Fibroblast of skin of abdomen (primary cell): Measurements from ENCODE around the gene CDRT4. TPM values are rescaled to one million over a fixed set of nuclear protein-coding genes. Genes with fewer than 3 reads are reported as not detected.
"Not testable (repeated sequence)": the region's sequence is repeated elsewhere in the genome, so short reads cannot be mapped to it uniquely, and the experiment has no call there.

Experiments used
- DNase-seq: peaks from one replicate; pipeline ENCODE4 v3.0.0-alpha.2; 2013
- polyA plus RNA-seq, 2 experiments: library from polyadenylated mRNA; unstranded; fragments of 120-200 nt; gene quantifications; one replicate each; pipeline ENCODE4 v1.2.1, GENCODE V29; 2013; ENCODE audit not compliant: insufficient read length in 2 of 2

CDRT4 gene
- polyA plus RNA-seq (2013, experiment 1 of 2; ENCODE audit: insufficient read length), result 0.68 TPM
- 1.4 TPM for polyA plus RNA-seq (2013, experiment 2 of 2; ENCODE audit: insufficient read length)

GRCh38 chr17:15467592-15467991 lies at the start of gene CDRT4:
CDRT4 (minus strand) TSS chr17:15467621; CDS start chr17:15440238, 27,383 bp downstream.
- DNase-seq, result no peak

- peak; percentile 17 for DNase-seq
These were observed 48.7 kb upstream of the CDRT4 start for GRCh38 chr17:15516150-15516549.

- DNase-seq, result no peak
These were observed 47.0 kb upstream of the CDRT4 start for GRCh38 chr17:15514469-15514868.

DNA sequence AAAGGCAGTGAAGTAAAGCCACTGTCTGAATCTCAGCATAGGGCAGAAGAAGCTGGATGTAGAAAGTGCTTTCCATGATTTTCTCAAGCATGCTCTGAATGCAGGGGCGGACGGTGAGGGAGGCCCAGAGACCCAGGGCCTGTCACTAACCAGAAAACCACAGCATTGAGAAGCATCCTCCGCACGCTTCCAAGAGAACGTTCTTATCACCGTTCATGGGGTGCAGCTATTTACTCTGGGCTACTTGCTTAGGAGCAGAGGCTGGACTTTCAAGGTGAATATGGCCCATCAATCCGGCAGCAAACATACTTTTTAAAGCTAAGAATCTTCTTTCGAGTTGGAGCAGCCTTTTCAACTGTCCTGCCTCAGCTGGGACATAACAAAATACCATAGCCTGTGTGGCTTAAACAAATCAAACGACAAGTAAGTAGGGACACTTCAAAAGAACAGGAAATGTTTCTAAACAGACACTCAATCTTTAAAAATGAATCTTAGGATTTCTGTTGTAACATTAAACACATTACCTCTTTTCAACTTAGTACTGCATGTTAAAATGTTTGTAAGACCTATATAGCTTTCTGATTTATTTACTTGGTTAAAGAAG lies 46.5 kb upstream of the CDRT4 start:
- no peak for DNase-seq

DNA sequence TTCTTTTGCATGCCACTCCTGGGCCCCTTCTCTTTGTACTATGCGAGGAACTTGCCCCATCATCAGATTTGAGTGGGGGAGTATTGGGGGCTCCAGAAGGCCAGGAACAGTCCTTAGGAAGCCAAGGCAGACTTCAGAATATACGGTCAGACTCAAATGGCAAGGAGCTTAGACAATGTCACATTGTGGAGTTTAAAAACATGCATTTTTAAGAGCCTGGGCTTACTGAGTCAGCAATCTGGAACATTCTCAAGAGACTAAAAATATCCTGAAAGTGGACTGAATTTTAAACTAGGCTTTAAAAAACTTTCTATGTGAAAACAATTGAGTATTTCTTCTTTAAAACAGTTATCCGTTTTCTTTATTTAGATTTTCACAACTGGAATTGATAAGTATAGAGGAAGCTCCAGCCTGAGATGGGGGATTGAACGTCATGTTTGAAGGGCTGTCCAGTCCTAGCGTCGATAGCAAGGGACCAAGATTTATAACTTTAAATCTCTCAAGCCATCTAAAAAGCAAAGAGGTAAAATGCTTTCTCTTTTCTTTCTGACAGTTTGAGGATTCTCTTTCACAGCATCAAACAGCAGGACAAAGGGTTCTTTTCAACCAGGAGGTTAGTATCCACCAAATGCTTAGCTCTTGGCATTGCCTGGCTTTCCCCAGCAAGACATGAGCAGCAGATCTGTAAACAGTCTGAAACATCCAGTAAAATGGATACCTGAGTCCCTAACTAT lies 45.8 kb upstream of the CDRT4 start:
- DNase-seq, result peak; percentile 38

DNA sequence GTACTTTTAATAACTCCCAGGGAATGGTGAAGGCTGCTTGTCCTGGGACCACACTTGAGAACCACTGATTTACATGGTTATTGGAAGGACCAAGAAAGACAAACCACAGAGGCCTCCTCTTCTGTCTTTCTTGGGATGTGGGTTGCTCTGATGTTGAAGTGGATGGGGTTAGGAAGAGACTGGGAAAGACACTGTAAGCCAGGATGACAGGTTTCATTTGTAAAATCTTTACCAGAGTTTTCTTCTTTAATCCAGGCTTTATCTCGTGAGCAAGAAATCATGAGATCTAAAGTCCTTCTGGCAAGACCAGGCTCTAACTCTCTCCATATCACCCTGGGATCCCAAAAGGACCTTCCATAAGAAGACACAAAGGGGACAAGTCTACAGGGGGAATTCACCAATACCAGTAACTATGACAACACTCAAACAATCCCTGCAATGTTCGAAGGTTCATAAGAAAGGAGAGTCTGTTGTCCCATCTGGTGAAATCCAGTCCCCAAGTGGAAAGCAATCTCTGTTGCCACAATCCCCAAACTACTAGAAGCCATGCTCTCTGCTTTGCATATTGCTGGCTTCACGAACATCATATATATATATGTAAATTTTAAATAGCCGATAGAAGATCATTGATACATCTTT lies 44.8 kb upstream of the CDRT4 start:
- no peak for DNase-seq

DNA sequence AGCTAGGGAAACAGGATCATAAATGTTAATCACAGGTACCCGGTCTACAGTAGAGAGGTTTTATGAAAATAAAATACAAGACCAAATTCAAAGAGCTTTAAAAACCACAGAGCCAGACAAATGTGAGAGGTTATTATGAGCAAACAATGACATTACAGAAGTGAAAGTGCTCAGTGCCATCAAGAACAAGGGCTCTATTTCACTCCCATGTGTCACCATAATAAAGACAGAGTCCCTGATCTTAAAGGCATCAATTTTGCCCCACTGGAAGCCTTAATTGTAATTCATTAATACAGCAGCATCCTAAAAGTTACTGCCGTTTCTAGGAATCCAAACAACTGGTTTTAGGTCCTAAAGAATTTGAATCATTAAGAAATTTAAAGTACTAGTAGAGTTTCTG lies 43.7 kb upstream of the CDRT4 start:
- DNase-seq, result no peak

- peak; percentile 75 for DNase-seq
These were observed 42.9 kb upstream of the CDRT4 start for GRCh38 chr17:15510361-15510760.

GRCh38 chr17:15509095-15509494 lies 41.7 kb upstream of the CDRT4 start:
- DNase-seq, result no peak

- no peak for DNase-seq
These were observed 41.0 kb upstream of the CDRT4 start for GRCh38 chr17:15508466-15508865.

GRCh38 chr17:15507896-15508295 lies 40.5 kb upstream of the CDRT4 start:
- DNase-seq, result no peak

DNA sequence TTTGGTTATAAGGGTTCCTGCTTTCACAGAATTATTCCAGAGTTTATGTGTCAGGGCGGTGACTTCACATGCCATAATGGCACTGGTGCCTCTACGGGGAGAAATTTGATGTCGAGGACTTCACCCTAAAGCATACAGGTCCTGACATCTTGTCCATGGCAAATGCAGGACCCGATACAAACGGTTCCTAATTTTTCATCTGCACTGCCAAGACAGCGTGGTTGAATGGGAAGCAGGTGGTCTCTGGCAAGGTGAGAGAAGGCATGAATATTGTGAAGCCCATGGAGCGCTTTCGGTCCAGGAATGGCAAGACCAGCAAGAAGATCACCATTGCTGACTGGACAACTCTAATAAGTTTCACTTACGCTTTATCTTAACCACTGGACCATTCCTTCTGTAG lies 39.6 kb upstream of the CDRT4 start:
- no peak for DNase-seq

GRCh38 chr17:15505708-15506107 lies 38.3 kb upstream of the CDRT4 start:
- not testable (repeated sequence) for DNase-seq

DNA sequence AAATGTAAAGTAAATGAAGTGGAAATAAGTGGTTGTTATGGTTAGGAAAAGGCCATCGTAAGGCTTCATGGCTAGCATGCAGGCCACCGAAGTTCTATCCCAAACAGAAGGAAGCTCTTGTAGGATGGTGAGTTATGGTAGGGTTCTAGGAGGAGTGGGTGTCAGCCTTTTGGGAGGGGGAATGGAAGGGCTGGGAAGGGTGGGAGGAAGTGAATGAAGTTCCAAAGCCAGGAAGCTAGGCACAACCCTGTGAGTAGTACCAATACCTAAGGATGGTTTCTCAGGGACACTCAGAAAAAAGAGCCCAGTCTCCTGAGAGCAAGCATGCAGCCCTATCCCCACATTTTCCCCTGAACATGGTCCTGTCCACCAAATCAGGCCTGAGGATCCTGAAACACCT lies 36.3 kb upstream of the CDRT4 start:
- no peak for DNase-seq

GRCh38 chr17:15502369-15503112 lies 35.1 kb upstream of the CDRT4 start:
- DNase-seq, result peak; percentile 97

GRCh38 chr17:15501793-15502192 lies 34.4 kb upstream of the CDRT4 start:
- DNase-seq, result no peak

DNA sequence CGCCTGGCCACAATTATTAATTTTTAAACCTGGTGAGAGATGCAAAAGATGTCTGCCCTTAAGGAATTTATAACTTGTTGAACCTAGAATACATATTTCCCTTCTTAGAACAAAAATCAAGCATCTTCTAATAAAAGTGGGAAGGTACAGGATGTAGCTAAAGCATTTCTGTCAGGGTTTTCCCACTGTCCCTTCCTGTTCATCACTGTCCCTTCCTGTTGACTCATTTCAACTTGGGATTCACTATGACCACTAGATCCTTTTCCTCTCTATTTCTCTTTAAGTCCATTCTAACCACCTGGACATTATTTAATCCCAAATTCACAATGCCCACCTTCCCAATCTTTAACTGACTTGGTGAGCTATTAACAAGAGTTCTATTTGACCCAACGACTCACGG lies 33.9 kb upstream of the CDRT4 start:
- DNase-seq, result no peak

GRCh38 chr17:15498107-15498506 lies 30.7 kb upstream of the CDRT4 start:
- no peak for DNase-seq

GRCh38 chr17:15496735-15497670 lies 29.6 kb upstream of the CDRT4 start:
- no peak for DNase-seq

GRCh38 chr17:15494821-15495220 lies 27.4 kb upstream of the CDRT4 start:
- DNase-seq, result no peak

DNA sequence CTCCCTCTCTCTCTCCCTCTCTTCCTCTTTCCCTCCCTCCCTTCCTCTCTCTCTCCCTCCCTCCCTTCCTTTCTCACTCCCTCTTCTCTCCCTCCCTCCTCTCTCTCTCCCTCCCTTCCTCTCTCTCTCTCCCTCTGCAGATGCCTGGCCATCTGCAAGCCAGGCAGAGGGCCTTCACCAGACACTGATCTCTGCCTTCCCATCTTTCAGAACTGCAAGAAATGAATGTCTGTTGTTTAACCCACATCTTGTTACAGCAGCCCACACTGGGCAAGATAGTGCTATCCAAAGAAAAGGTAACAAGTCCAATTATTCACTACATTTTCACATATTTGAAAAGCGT lies 26.2 kb upstream of the CDRT4 start:
- no peak for DNase-seq
